GM18502 (cell line): Measurements from ENCODE around the gene HMBS.
"Not testable (repeated sequence)": the region's sequence is repeated elsewhere in the genome, so short reads cannot be mapped to it uniquely, and the experiment has no call there.

Experiments
- ATAC-seq: cut with Tn5 transposase; IDR thresholded peaks from one replicate; pipeline ENCODE4 v1.9.1; 2021; ENCODE audit warnings: mild to moderate bottlenecking; ENCODE audit not compliant: unreplicated experiment, poor library complexity

The HMBS gene

GRCh38 chr11:119117004-119117706 is 32.5 kb downstream of the HMBS start:
- no peak for ATAC-seq

DNA sequence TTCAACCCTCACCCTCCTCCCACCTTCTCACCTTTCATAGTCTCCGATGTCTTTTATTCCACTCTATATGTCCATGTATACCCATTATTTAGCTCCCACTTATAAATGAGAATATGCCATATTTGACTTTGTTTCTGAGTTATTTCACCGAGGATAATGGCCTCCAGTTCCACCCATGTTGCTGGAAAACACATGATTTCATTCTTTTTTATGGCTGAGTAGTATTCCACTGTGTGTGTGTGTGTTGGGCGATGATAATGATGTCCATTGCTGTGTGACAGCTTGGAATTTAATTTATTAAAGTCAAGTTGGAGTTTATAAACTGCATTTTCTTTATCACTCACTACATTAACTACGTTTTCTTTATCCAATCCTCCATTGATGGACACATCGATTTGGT is 33.5 kb downstream of the HMBS start:
- ATAC-seq, result no peak

- ATAC-seq, result no peak
Observed at GRCh38 chr11:119118946-119119345, 34.3 kb downstream of the HMBS start.

DNA sequence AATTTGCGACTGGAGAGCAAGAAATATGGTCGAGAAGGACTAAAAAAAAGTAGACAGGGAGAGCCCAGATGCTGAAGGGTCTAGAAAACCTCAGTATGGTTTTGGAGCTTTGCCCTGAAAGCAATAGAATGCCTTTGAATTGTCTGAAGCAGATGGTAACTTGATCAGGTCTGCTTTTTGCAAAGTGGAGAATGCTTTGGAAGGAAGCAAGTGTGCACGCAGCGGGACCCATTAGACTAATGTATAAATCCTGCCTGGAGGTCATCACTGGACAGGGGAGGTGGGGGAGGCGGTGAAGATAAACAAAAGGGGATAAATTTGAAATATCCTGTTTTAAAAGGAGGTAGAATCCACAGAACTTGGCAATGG is 35.9 kb downstream of the HMBS start:
- no peak for ATAC-seq

DNA sequence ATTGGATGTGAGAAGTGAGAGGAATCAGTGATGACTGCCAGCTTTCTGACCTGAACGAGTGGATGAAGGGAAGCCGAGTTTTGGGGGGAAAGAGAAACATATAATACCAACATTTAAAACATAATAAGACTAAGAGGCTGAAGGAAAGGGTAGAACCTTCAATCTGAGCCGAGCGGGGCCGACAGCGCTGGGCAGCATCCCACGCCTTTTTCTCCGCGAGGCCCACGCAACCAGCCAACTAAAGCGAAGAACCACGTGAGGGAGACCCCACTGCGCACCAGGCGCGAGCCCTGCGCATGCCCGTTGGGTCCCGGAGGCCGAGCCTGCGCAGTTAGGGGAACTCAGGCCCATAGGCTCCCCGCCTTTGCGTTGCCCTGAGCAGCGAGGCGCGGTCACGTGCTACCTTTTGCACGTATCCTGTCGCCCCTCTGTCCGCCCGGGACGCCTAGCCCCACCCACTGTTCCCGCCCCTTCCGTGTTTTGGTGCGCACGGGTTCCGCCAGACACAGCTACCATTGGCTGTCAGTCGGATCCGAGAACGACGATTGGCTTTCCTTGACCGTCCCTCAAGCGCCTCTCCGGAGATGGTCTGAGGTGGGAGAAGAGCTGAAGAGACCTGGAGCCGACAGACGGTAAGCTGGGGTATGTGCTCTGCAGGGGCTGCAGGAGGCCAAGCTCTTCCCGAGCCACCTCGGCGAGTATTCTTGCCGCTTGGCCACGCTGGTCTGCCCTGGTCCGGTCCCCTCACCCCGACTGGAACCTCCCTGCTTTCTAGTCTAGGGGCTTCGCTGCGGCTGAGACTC is 36.5 kb downstream of the HMBS start, which contains the start of gene HINFP:
Gene HINFP, plus strand, starts transcription at position 573 of the 803 bp plus-strand sequence. CDS start 5,365 bp downstream, outside the sequence.
- peak; percentile 91 for ATAC-seq

GRCh38 chr11:119121811-119122124 is 37.1 kb downstream of the HMBS start:
- ATAC-seq, result no peak

- no peak for ATAC-seq
Observed at GRCh38 chr11:119125821-119126220, 41.1 kb downstream of the HMBS start.

DNA sequence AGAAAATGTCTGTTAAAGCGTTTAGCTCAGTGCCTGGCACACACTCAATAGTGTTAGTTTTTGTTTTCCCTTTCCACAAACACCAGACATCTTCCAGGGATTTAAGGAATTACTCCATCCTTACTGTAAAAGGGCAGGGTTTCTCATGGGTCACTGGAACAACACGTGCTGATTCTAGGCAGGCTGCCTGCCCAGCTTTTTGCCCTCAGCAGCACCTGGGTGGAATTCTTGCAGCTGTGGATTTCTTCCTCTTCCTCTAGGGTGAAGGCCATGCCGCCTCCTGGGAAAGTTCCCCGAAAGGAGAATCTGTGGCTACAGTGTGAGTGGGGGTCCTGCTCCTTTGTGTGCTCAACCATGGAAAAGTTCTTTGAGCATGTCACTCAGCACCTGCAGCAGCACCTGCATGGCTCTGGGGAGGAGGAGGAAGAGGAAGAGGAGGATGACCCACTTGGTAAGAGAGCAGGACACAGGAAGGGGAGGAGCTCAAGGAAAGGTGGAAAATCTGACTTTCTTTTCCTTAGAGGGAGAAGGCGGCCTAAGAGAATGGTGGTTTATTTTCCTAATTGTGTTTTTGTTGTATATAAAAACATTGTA is 42.1 kb downstream of the HMBS start:
- no peak for ATAC-seq

- ATAC-seq, result no peak
Observed at GRCh38 chr11:119130662-119131061, 46.0 kb downstream of the HMBS start.

- ATAC-seq, result no peak
Observed at GRCh38 chr11:119134389-119134978, 49.8 kb downstream of the HMBS start.

DNA sequence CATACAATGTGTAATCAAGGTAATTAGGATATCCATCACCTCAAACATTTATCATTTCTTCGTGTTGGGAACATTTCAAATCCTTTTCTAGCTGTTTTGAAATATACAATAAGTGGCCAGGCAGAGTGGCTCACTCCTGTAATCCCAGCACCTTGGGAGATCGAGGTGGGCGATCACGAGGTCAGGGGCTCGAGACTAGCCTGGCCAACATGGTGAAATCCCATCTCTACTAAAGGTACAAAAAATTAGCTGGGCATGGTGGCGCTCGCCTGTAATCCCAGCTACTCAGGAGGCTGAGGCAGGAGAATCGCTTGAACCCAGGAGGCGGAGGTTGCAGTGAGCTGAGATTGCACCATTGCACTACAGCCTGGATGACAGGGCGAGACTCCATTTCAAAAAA is 54.6 kb downstream of the HMBS start:
- ATAC-seq, result not testable (repeated sequence)
